DOHH2 (cell line): ENCODE results near the gene IREB2.

Experiments
- H3F3A ChIP-seq: fragments of 200-600 bp; sonication (generic), shearing (Covaris generic); 2 replicates; pipeline ENCODE4 v1.6.0; 2016; ENCODE audit warnings: antibody characterized with exemption, mild to moderate bottlenecking; ENCODE audit not compliant: control insufficient read depth, insufficient read depth
- H3K27ac ChIP-seq: fragments of 200-600 bp; sonication (generic); 2 replicates; pipeline ENCODE4 v1.5.1; 2014; ENCODE audit warnings: low read depth, mild to moderate bottlenecking, low read length, moderate library complexity
- H3K27me3 ChIP-seq: fragments of 200-600 bp; sonication (generic); 2 replicates; pipeline ENCODE4 v1.6.1; 2014; ENCODE audit warnings: mild to moderate bottlenecking, low read length, mixed read lengths; ENCODE audit not compliant: control insufficient read depth
- H3K36me3 ChIP-seq: fragments of 200-600 bp; sonication (generic); 2 replicates; pipeline ENCODE4 v1.6.1; 2014; ENCODE audit warnings: mild to moderate bottlenecking, low read length, moderate library complexity, mixed read lengths; ENCODE audit not compliant: control insufficient read depth
- H3K4me1 ChIP-seq: fragments of 200-600 bp; sonication (generic); 2 replicates; pipeline ENCODE4 v1.6.1; 2014; ENCODE audit warnings: mild to moderate bottlenecking, low read length, mixed read lengths; ENCODE audit not compliant: control insufficient read depth
- H3K4me2 ChIP-seq: fragments of 200-600 bp; sonication (generic); 2 replicates; pipeline ENCODE4 v1.6.0; 2014; ENCODE audit warnings: mild to moderate bottlenecking, low read length, moderate library complexity
- H3K4me3 ChIP-seq: fragments of 200-600 bp; sonication (generic); 2 replicates; pipeline ENCODE4 v1.5.1; 2014; ENCODE audit warnings: mild to moderate bottlenecking, low read length, mixed read lengths
- H3K79me2 ChIP-seq: fragments of 200-600 bp; sonication (generic); 2 replicates; pipeline ENCODE4 v1.6.1; 2014; ENCODE audit warnings: mild to moderate bottlenecking, low read length, mixed read lengths; ENCODE audit not compliant: control insufficient read depth
- H3K9me2 ChIP-seq: fragments of 200-600 bp; sonication (generic); replicated peaks from 2 replicates; pipeline ENCODE4 v1.6.1; 2014; ENCODE audit warnings: mild to moderate bottlenecking, low read length, mixed read lengths; ENCODE audit not compliant: control insufficient read depth
- H3K9me3 ChIP-seq: fragments of 200-600 bp; sonication (generic); 2 replicates; pipeline ENCODE4 v1.6.1; 2014; ENCODE audit warnings: antibody characterized with exemption, low read length, mixed read lengths; ENCODE audit not compliant: control insufficient read depth, insufficient read depth
- H4K20me1 ChIP-seq: fragments of 200-600 bp; sonication (generic); 2 replicates; pipeline ENCODE4 v1.6.0; 2014; ENCODE audit warnings: low read depth, mild to moderate bottlenecking, antibody characterized with exemption, low read length, moderate library complexity; ENCODE audit not compliant: control insufficient read depth, insufficient read depth
- CTCF ChIP-seq: fragments of 200-600 bp; sonication (generic); IDR thresholded peaks from one replicate; pipeline ENCODE4 v1.5.1; 2014; ENCODE audit warnings: antibody characterized with exemption, mild to moderate bottlenecking, low read depth, low read length; ENCODE audit not compliant: poor library complexity, severe bottlenecking
- EZH2phosphoT487 ChIP-seq: fragments of 200-600 bp; sonication (generic); IDR thresholded peaks from 2 replicates; pipeline ENCODE4 v1.6.1; 2017; ENCODE audit warnings: borderline replicate concordance, mild to moderate bottlenecking, antibody characterized with exemption, low read length, moderate library complexity, mixed read lengths

The IREB2 gene

GRCh38 chr15:78417754-78418630 is 20.0 kb upstream of the IREB2 start:
- H3K4me3 ChIP-seq, result no peak overlapping the region
- H3F3A ChIP-seq, result no peaks in the 10 kb centered on the region
- H3K27ac ChIP-seq, result no peak overlapping the region
- H3K9me2 ChIP-seq, result no peaks in the 10 kb centered on the region
- H3K9me3 ChIP-seq, result no peaks in the 10 kb centered on the region
- no peaks in the 10 kb centered on the region for H3K36me3 ChIP-seq
- no peaks in the 10 kb centered on the region for H3K4me1 ChIP-seq
- peaks cover 34% of the 10 kb centered on the region for H3K27me3 ChIP-seq
- no peaks in the 10 kb centered on the region for H3K79me2 ChIP-seq
- no peak for TF ChIP-seq CTCF
- no peak for TF ChIP-seq EZH2phosphoT487
- H3K4me2 ChIP-seq, result no peak overlapping the region
- no peaks in the 10 kb centered on the region for H4K20me1 ChIP-seq

- TF ChIP-seq CTCF (no peak), EZH2phosphoT487 (no peak)
These were observed 19.3 kb upstream of the IREB2 start for GRCh38 chr15:78418686-78419085.

GRCh38 chr15:78419367-78419766 is 18.6 kb upstream of the IREB2 start:
- no peaks in the 10 kb centered on the region for H3K9me3 ChIP-seq
- H3K79me2 ChIP-seq, result no peaks in the 10 kb centered on the region
- H4K20me1 ChIP-seq, result no peaks in the 10 kb centered on the region
- H3K4me1 ChIP-seq, result no peaks in the 10 kb centered on the region
- peaks cover 38% of the 10 kb centered on the region for H3K27me3 ChIP-seq
- H3F3A ChIP-seq, result no peaks in the 10 kb centered on the region
- TF ChIP-seq EZH2phosphoT487 (no peak), CTCF (no peak)
- H3K9me2 ChIP-seq, result no peaks in the 10 kb centered on the region
- no peak overlapping the region for H3K27ac ChIP-seq
- no peak overlapping the region for H3K4me3 ChIP-seq
- H3K4me2 ChIP-seq, result no peak overlapping the region
- H3K36me3 ChIP-seq, result no peaks in the 10 kb centered on the region

More at GRCh38 chr15:78418686-78419085, 19.3 kb upstream of the IREB2 start:
- Histone ChIP-seq H3K9me2 (no peaks in the 10 kb centered on the region), H3K4me1 (no peaks in the 10 kb centered on the region), H3K79me2 (no peaks in the 10 kb centered on the region), H3K9me3 (no peaks in the 10 kb centered on the region), H3K27me3 (peaks cover 34% of the 10 kb centered on the region), H3F3A (no peaks in the 10 kb centered on the region), H3K4me3 (no peak overlapping the region), H3K27ac (no peak overlapping the region), H3K4me2 (no peak overlapping the region), H3K36me3 (no peaks in the 10 kb centered on the region), H4K20me1 (no peaks in the 10 kb centered on the region)
